H1 (cell line): ENCODE measurements around the gene MRTFA.

Experiments
- CBX8 ChIP-seq: fragments of 300-800, 300-1000 bp; sonication (generic); IDR thresholded peaks from 2 replicates; pipeline ENCODE4 v1.7.1; 2016; ENCODE audit warnings: low read depth, low read length, borderline replicate concordance
- CTCF ChIP-seq, 3 experiments: IDR thresholded peaks; 1 replicate in 2 of 3; 2 replicates in 1 of 3; pipeline versions ENCODE4 v1.5.1 to v1.6.1; 2011; ENCODE audit warnings: low read length in 3 of 3, mild to moderate bottlenecking in 3 of 3, inconsistent platforms in 2 of 3, low read depth in 1 of 3, moderate library complexity in 1 of 3; ENCODE audit not compliant: insufficient read depth in 1 of 3; ENCODE audit errors: control extremely low read depth in 1 of 3
- PHF8 ChIP-seq: fragments of 200-600 bp; sonication (generic); conservative IDR thresholded peaks from 2 replicates; pipeline ENCODE4 v1.7.1; 2012; ENCODE audit warnings: low read depth, mild to moderate bottlenecking, inconsistent platforms, low read length, moderate library complexity
- POLR2A ChIP-seq, 2 experiments: IDR thresholded peaks; 1 replicate in 1 of 2; 2 replicates in 1 of 2; pipeline ENCODE4 v1.6.1; 2011; ENCODE audit warnings: low read depth in 2 of 2, low read length in 2 of 2, mild to moderate bottlenecking in 2 of 2; ENCODE audit errors: control extremely low read depth in 1 of 2
- POLR2AphosphoS5 ChIP-seq: IDR thresholded peaks from 2 replicates; pipeline ENCODE4 v1.6.1; 2011; ENCODE audit warnings: low read depth, low read length
- RFX5 ChIP-seq: IDR thresholded peaks from 2 replicates; pipeline ENCODE4 v1.6.1; 2011; ENCODE audit warnings: low read depth, low read length, improper control_type of control experiment, borderline replicate concordance
- YY1 ChIP-seq: IDR thresholded peaks from 2 replicates; pipeline ENCODE4 v1.6.1; 2011; ENCODE audit warnings: low read depth, mild to moderate bottlenecking, low read length

- TF ChIP-seq YY1 (no peak), CTCF (IDR thresholded peaks at IDR 0.05; ENCODE audit: control extremely low read depth in 1 of 3, insufficient read depth in 1 of 3, low read depth in 1 of 3, low read length in 3 of 3) (no peak), CBX8 (no peak), PHF8 (no peak), POLR2A (IDR thresholded peaks at IDR 0.05; ENCODE audit: control extremely low read depth in 1 of 2, low read depth in 2 of 2, low read length in 2 of 2) (no peak), POLR2AphosphoS5 (no peak), RFX5 (no peak)
Measured at GRCh38 chr22:40450616-40451015, 185.9 kb downstream of the MRTFA start.
